WERI-Rb-1 (cell line): ENCODE data around the gene HRH3.

ENCODE experiments used
- DNase-seq: peaks from one replicate; pipeline ENCODE4 v3.0.0-alpha.2; 2020
- H3K27ac ChIP-seq: fragments of 250-450 bp; sonication (Bioruptor Pico); 2 replicates; pipeline ENCODE4 v1.5.1; 2020; ENCODE audit warnings: mild to moderate bottlenecking, moderate library complexity
- H3K27me3 ChIP-seq: fragments of 250-450 bp; sonication (Bioruptor Pico); 2 replicates; pipeline ENCODE4 v1.5.1; 2021; ENCODE audit warnings: mild to moderate bottlenecking, low read depth, moderate library complexity; ENCODE audit not compliant: insufficient read depth, severe bottlenecking
- H3K36me3 ChIP-seq: fragments of 250-450 bp; sonication (Bioruptor Pico); 2 replicates; pipeline ENCODE4 v1.5.1; 2020; ENCODE audit warnings: mild to moderate bottlenecking, moderate library complexity
- H3K4me3 ChIP-seq: 2 replicates; pipeline ENCODE4 v1.5.1; 2011; ENCODE audit warnings: low read depth, mild to moderate bottlenecking, control low read depth, low read length
- H3K9me3 ChIP-seq: fragments of 250-450 bp; sonication (Bioruptor Pico); 2 replicates; pipeline ENCODE4 v1.5.1; 2021; ENCODE audit warnings: mild to moderate bottlenecking, moderate library complexity; ENCODE audit not compliant: severe bottlenecking
- CTCF ChIP-seq: IDR thresholded peaks from 2 replicates; pipeline ENCODE4 v1.5.1; 2011; ENCODE audit warnings: low read depth, mild to moderate bottlenecking, control low read depth, inconsistent platforms, low read length

HRH3 gene

GRCh38 chr20:62182469-62183425 lies 37.3 kb downstream of the HRH3 start, which contains the start of gene MTG2:
Gene MTG2, plus strand, starts transcription at chr20:62183028. Its CDS starts 10,393 bp downstream, at chr20:62193421.
- no peaks in the 10 kb centered on the region for H3K9me3 ChIP-seq

GRCh38 chr20:62181808-62182207 lies 38.3 kb downstream of the HRH3 start:
- Histone ChIP-seq H3K27me3 (no peaks in the 10 kb centered on the region), H3K9me3 (no peaks in the 10 kb centered on the region), H3K36me3 (peaks cover 32% of the 10 kb centered on the region), H3K27ac (no peak overlapping the region), H3K4me3 (peak overlapping the region; percentile 86; the same call in 1 of the 2 replicates)
- no peak for DNase-seq
- TF ChIP-seq CTCF, result no peak

More at GRCh38 chr20:62182469-62183425, 37.3 kb downstream of the HRH3 start, which contains the start of gene MTG2:
- Histone ChIP-seq H3K27ac (peak within 1 kb of the TSS; percentile 91), H3K4me3 (peak within 1 kb of the TSS; percentile 86), H3K36me3 (peaks cover 30% of the 10 kb centered on the region), H3K27me3 (no peaks in the 10 kb centered on the region)
- peak; percentile 96 for DNase-seq
- no peak for TF ChIP-seq CTCF

GRCh38 chr20:62179162-62179504 lies 40.9 kb downstream of the HRH3 start:
- no peak overlapping the region for H3K4me3 ChIP-seq
- peaks cover 54% of the 10 kb centered on the region for H3K36me3 ChIP-seq
- no peaks in the 10 kb centered on the region for H3K9me3 ChIP-seq
- H3K27ac ChIP-seq, result no peak overlapping the region
- DNase-seq, result no peak
- no peaks in the 10 kb centered on the region for H3K27me3 ChIP-seq
- TF ChIP-seq CTCF, result no peak

GRCh38 chr20:62178316-62179161 lies 41.5 kb downstream of the HRH3 start:
- Histone ChIP-seq H3K9me3 (no peaks in the 10 kb centered on the region), H3K27me3 (no peaks in the 10 kb centered on the region), H3K27ac (no peak overlapping the region), H3K4me3 (no peak overlapping the region), H3K36me3 (peaks cover 59% of the 10 kb centered on the region)
- TF ChIP-seq CTCF, result no peak
- DNase-seq, result no peak

DNA sequence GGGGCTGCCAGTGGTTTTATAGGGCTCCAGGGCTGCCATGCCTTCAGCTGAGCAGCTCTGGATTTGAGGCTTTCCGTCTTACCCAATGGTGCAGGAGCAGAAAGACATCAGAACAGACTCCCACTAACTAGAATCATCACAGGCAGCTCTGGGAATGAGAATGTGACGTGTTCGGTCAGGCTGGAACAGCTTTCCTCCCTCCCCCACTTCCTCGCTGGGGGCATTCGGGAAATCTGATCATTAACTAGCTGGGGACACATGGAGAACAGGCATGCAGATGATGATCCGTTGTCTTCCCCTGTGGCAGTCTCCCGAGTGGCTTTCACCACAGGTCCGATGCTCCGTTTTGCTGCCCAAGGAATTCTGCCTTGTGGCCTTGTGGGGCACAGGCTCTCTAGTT lies 42.8 kb downstream of the HRH3 start:
- DNase-seq, result no peak
- TF ChIP-seq CTCF, result no peak
- H3K27ac ChIP-seq, result no peak overlapping the region

More for the DNA sequence above, 42.8 kb downstream of the HRH3 start:
- Histone ChIP-seq H3K27me3 (no peaks in the 10 kb centered on the region), H3K36me3 (peaks cover 58% of the 10 kb centered on the region), H3K9me3 (no peaks in the 10 kb centered on the region), H3K4me3 (no peak overlapping the region)
